WERI-Rb-1 (cell line): ENCODE data around the gene RRN3.
"Not testable (repeated sequence)": the region's sequence is repeated elsewhere in the genome, so short reads cannot be mapped to it uniquely, and the experiment has no call there.

Experiments
- DNase-seq: peaks from one replicate; pipeline ENCODE4 v3.0.0-alpha.2; 2020
- H3K27ac ChIP-seq: fragments of 250-450 bp; sonication (Bioruptor Pico); 2 replicates; pipeline ENCODE4 v1.5.1; 2020; ENCODE audit warnings: mild to moderate bottlenecking, moderate library complexity
- H3K27me3 ChIP-seq: fragments of 250-450 bp; sonication (Bioruptor Pico); 2 replicates; pipeline ENCODE4 v1.5.1; 2021; ENCODE audit warnings: mild to moderate bottlenecking, low read depth, moderate library complexity; ENCODE audit not compliant: insufficient read depth, severe bottlenecking
- H3K36me3 ChIP-seq: fragments of 250-450 bp; sonication (Bioruptor Pico); 2 replicates; pipeline ENCODE4 v1.5.1; 2020; ENCODE audit warnings: mild to moderate bottlenecking, moderate library complexity
- H3K4me3 ChIP-seq: 2 replicates; pipeline ENCODE4 v1.5.1; 2011; ENCODE audit warnings: low read depth, mild to moderate bottlenecking, control low read depth, low read length
- H3K9me3 ChIP-seq: fragments of 250-450 bp; sonication (Bioruptor Pico); 2 replicates; pipeline ENCODE4 v1.5.1; 2021; ENCODE audit warnings: mild to moderate bottlenecking, moderate library complexity; ENCODE audit not compliant: severe bottlenecking
- CTCF ChIP-seq: IDR thresholded peaks from 2 replicates; pipeline ENCODE4 v1.5.1; 2011; ENCODE audit warnings: low read depth, mild to moderate bottlenecking, control low read depth, inconsistent platforms, low read length

Gene RRN3

GRCh38 chr16:15051387-15051951, 42.6 kb downstream of the RRN3 start:
- Histone ChIP-seq H3K27me3 (no peaks in the 10 kb centered on the region), H3K9me3 (no peaks in the 10 kb centered on the region), H3K4me3 (no peak overlapping the region), H3K36me3 (peaks cover 7% of the 10 kb centered on the region; the same call in 1 of the 2 replicates), H3K27ac (no peak overlapping the region)
- TF ChIP-seq CTCF = no peak
- DNase-seq = no peak

- not testable (repeated sequence) for H3K27ac ChIP-seq, H3K27me3 ChIP-seq, H3K9me3 ChIP-seq, H3K4me3 ChIP-seq, DNase-seq
- H3K36me3 ChIP-seq = peaks cover 12% of the 10 kb centered on the region; the same call in 1 of the 2 replicates
These were observed 43.6 kb downstream of the RRN3 start for GRCh38 chr16:15050440-15050839.

GRCh38 chr16:15049581-15050180, 44.4 kb downstream of the RRN3 start:
- no peak overlapping the region for H3K27ac ChIP-seq
- TF ChIP-seq CTCF = no peak
- no peak overlapping the region for H3K4me3 ChIP-seq
- DNase-seq = no peak
- H3K9me3 ChIP-seq = no peaks in the 10 kb centered on the region
- H3K27me3 ChIP-seq = no peaks in the 10 kb centered on the region
- H3K36me3 ChIP-seq = peaks cover 12% of the 10 kb centered on the region; the same call in 1 of the 2 replicates

- TF ChIP-seq CTCF = no peak
- H3K27me3 ChIP-seq = no peaks in the 10 kb centered on the region
- H3K9me3 ChIP-seq = no peaks in the 10 kb centered on the region
- no peak for DNase-seq
- H3K4me3 ChIP-seq = no peak overlapping the region
- no peak overlapping the region for H3K27ac ChIP-seq
- peaks cover 19% of the 10 kb centered on the region for H3K36me3 ChIP-seq
These were observed 47.2 kb downstream of the RRN3 start for GRCh38 chr16:15046692-15047376.

- not testable (repeated sequence) for H3K27ac ChIP-seq, H3K9me3 ChIP-seq, DNase-seq, H3K27me3 ChIP-seq, H3K4me3 ChIP-seq
- peaks cover 19% of the 10 kb centered on the region for H3K36me3 ChIP-seq
These were observed 48.8 kb downstream of the RRN3 start for GRCh38 chr16:15045270-15045669.

GRCh38 chr16:15044286-15044685, 49.8 kb downstream of the RRN3 start:
- Histone ChIP-seq H3K36me3 (peaks cover 28% of the 10 kb centered on the region), H3K9me3 (no peaks in the 10 kb centered on the region), H3K27ac (no peak overlapping the region), H3K4me3 (no peak overlapping the region), H3K27me3 (no peaks in the 10 kb centered on the region)
- no peak for DNase-seq
- TF ChIP-seq CTCF = no peak

- DNase-seq = no peak
- Histone ChIP-seq H3K4me3 (no peak overlapping the region), H3K36me3 (peaks cover 31% of the 10 kb centered on the region), H3K27me3 (no peaks in the 10 kb centered on the region), H3K9me3 (no peaks in the 10 kb centered on the region), H3K27ac (no peak overlapping the region)
- no peak for TF ChIP-seq CTCF
These were observed 50.7 kb downstream of the RRN3 start for GRCh38 chr16:15043344-15043743.
